GM12892 (cell line): Measurements from ENCODE around the gene THAP2.

Experiments used
- POLR2A ChIP-seq: IDR thresholded peaks from 2 replicates; pipeline ENCODE4 v1.6.1; 2011; ENCODE audit warnings: low read depth, low read length, control low read depth
- POLR2AphosphoS5 ChIP-seq: IDR thresholded peaks from 2 replicates; pipeline ENCODE4 v1.6.1; 2011; ENCODE audit warnings: low read depth, low read length, control low read depth

DNA sequence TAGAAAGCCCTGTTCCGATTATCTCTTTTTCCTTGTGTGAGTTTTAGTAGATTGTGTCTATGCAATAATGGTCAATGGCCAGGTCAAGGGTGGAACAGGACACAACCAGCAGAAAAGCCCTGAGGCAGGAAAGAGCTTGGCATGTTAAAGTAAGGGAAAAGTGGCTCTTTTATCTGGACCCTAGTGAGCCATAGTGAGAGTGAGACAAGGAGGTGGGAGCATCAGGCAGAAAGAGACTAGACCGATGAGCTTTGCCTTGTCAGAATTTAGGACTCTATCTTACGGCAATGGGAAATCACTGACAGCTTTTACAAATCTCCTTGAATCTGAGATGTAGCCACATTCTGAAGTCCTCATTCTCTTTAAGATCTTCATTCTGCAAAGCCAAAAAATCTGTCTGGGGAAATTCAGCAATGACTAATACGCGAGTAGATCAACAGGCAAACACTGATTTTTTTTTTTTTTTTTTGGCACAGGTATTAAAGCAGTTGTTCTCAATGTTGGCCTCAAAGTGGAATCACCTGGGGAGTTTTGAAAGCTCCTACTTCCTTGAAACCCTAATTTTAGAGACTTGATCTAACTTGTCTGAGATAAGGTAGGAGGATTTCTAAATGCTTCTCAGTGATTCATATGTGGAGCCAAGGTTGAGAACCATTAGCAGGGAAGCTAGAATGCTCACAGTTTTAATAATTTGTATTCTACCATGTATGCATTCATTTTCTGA is 55.7 kb downstream of the THAP2 start:
- TF ChIP-seq POLR2A (no peak), POLR2AphosphoS5 (no peak)
